Heart left ventricle (tissue), 13 donors: ENCODE results near the gene MUC3A.
"Not testable (repeated sequence)": the region's sequence is repeated elsewhere in the genome, so short reads cannot be mapped to it uniquely, and the experiment has no call there.

Experiments used
- CTCF ChIP-seq, 12 donors: fragments of 200-600 bp; sonication (generic) in 4 of 12; IDR thresholded peaks; one replicate each; pipeline versions ENCODE4 v1.5.0 to v1.8.0; 2018 to 2022; ENCODE audit warnings: antibody characterized with exemption in 12 of 12, mild to moderate bottlenecking in 5 of 12
- POLR2A ChIP-seq, 2 donors: fragments of 450-650 bp; IDR thresholded peaks; one replicate each; pipeline ENCODE4 v1.6.1; 2017; ENCODE audit warnings: antibody characterized with exemption in 2 of 2, mild to moderate bottlenecking in 2 of 2, moderate library complexity in 2 of 2
- donor health status: ischemic (EF 13 %, LVEDD 7.1; RV severe dilation, severe dysfunction).
- donor health status: DM: no; HTN: yes; CAD: no.
- donor health status: DM: no; HTN: no; CAD: no.
- donor health status: ischemic (EF 25% LVEDD 6.9; RV normal size, moderate dysfunction).
- donor health status: ischemic (EF 25% LVEDD 5.7; RV mildly dilated, moderate dysfunction).
- donor health status: ischemic (EF 35%, LVEDD 5.7; RV mildly dilated, moderate dysfunction).
- donor health status: nonischemic (EF 11% LVEDD 7.7; RV severe dilation, severe dysfunction).
- donor health status: DM: yes; HTN: yes; CAD: no.
- donor health status: PGD.
- donor health status: ischemic (EF 29% LVEDD 5.4; RV normal size, mild dysfunction).
- donor health status: nonischemic (EF 23%, LVEDD 6.1; RV moderate dilation, normal function).

DNA sequence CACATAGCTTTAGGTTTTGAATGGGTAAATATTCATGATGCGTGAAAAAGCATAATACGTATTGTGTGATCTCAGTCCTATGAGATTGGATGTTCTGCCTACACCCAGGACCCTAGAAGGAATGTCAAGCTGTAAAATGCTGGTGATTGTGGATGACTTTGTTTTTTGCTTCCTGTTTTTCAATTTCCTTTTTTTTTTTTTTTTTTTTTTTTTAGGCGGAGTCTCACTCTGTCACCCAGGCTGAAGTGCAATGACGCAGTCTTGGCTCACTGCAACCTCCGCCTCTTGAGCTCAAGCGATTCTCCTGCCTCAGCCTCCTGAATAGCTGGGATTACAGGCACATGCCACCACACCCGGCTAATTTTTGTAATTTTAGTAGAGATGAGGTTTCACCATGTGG is 38.9 kb upstream of the MUC3A start:
- TF ChIP-seq CTCF, POLR2A (IDR thresholded peaks at IDR 0.05): not testable (repeated sequence)
